NOMO-1 treated with dmso at 0.1 percent for 144 hours (cell line): ENCODE measurements around the gene LINGO3.
A peak's percentile ranks its signal among the peaks of the same experiment; 100 is the strongest.
"Not testable (repeated sequence)": the region's sequence is repeated elsewhere in the genome, so short reads cannot be mapped to it uniquely, and the experiment has no call there.

Source experiments
- DNase-seq: peaks from one replicate; lab custom pipeline; 2025; ENCODE audit not compliant: unreplicated experiment; lab: John Stamatoyannopoulos, UW

LINGO3 gene

DNA sequence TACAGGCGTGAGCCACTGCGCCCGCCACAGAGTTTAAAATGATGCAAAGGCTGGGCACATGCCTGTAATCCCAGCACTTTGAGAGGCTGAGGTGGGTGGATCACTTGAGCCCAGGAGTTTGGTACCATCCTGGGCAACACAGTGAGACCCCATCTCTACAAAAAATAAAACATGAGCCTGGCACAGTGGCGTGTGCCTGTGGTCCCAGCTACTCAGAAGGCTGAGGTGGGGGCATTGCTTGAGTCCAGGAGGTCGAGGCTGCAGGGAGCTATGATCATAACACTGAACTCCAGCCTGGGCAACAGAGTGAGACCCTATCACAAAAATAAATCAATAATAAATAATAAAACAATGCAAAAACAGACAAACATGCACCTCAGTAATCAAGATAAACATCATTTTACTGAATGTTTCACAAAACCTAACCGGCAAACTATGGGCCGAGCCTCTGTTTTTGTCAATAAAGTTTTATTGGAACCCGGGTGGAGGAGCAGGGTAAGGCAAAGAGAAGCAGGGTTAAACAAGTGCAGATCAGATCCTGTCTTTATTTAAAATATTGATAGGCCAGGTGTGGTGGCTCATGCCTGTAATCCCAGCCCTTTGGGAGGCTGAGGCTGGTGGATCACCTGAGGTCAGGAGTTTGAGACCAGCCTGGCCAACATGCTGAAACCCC is 24.0 kb downstream of the LINGO3 start:
- DNase-seq = no peak

DNA sequence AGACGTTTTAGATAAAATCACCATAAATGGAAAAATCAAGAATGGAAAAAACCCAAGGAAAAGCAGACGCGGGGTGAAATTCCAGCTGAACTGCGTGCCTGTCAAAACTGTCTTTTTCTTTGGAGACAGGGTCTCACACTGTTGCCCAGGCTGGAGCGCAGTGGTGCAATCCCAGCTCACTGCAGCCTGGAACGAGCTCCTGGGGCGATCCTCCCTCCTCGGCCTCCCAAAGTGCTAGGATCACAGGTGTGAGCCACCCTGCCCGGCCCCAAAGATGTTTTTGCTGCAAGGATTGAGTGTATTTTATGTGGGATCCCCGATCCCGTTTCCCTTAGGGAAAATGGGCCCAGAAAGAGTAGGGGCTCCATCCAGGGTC is 25.1 kb downstream of the LINGO3 start:
- no peak for DNase-seq

DNA sequence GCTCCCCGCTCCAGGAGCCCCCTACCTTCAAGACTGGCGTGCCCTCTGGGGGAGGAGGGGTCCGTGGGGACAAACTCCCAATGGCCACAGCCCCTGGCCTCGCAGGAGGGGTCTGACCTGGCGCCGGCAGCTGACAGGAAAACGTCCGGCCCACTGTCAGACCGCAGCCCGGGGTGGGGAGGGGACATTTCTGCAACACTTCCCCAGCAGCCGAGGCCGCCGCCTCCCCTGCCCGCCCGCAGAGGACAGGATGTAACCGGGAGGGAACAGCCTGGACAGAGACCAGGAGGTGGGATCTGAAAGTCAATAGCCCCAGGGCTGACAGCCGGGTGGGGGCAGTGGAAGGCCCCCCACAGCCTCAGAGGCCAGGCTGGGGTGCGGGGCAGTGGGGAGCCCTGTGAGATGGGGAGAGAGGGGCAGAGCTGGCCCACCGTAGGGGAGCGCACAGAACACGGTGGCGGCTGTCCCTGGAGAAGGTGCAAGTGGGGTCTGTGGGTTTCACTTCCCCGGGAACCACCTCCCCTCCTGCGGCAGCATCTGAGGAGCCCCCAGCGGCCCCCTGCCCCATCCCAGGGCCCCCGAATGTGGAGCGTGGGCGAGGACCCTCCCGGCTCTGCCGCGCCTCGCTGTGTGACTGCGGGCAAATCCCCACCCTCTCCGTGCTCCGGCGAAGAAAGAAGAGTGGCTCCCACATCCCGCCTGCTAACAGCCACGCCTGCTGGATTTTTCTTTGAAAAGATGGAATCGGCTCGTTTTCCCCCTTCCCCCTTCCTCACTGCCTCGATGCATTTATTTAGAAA is 25.7 kb downstream of the LINGO3 start, which contains the start of gene PEAK3:
PEAK3 (minus strand) TSS at position 114 of the 800 bp plus-strand sequence. CDS start 1,244 bp downstream, outside the sequence.
- peak; percentile 57 for DNase-seq

GRCh38 chr19:2281265-2282061 is 26.5 kb downstream of the LINGO3 start:
- not testable (repeated sequence) for DNase-seq

GRCh38 chr19:2280633-2281264 is 27.2 kb downstream of the LINGO3 start:
- no peak for DNase-seq

GRCh38 chr19:2278459-2279158 is 29.3 kb downstream of the LINGO3 start:
- no peak for DNase-seq

GRCh38 chr19:2277138-2277537 is 30.8 kb downstream of the LINGO3 start:
- DNase-seq = no peak

DNA sequence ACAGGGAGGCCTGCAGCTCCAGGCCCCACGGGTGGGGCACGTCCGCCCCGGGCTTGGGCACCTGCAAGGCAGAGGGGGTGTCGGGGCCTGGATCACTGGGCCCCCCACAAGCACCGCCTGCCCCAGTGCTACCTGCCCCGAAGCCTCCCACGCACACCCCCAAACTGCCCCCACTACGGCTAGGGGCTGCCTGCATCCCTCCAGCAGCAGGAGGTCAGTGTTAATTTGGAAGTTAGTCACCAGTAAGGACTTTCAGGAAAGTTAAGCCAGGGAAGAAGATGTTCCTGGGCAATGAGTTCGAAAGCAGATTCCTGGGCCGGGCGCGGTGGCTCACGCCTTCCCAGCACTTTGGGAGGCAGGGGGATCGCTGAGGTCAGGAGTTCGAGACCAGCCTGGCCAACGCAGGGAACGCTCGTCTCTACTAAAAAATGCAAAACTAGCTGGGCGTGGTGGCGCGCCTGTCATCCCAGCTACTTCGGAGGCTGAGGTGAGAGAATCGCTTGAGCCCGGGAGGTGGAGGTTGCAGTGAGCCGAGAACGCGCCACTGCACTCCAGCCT is 31.4 kb downstream of the LINGO3 start:
- DNase-seq = no peak

DNA sequence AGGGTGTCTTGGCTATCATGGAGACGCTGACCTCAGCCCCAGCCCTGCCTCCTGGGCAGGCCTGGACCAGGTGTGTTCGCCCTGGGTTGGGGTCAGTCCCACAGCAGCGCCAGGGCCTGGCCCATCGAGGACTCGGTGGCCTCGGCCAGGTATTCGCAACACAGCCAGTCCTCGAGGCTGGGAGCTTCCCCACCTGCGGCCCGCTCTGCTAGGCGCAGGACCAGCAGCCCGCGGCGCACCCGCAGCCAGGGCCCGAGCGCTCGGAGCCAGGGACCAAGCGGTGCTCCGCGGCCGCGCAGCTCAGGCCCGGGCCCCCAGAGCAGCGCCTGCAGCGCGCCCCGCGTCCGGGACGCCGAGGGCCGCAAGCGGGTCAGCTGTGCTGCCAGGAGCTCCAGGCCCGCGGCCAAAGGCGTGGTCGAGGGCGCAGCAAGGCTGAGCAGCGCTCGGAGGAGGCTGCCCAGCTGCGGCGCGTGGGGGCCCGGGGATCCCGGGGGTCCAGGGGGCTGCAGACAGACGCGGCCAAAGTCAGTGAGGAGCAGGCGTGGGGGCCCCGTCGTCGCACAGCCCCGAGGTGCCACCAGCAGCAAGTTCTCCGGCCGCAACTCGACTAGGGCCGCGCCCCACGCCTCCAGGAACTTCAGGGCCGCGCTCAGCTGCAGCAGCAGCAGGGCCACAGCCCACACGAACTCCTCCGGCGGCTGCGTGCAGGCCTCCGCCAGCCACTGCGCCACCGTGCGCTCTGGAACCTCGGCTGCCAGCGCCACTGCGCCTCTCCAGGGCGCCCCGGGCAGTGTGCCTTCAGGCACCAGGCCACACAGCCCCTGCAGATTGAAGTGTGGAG is 32.1 kb downstream of the LINGO3 start:
- no peak for DNase-seq

DNA sequence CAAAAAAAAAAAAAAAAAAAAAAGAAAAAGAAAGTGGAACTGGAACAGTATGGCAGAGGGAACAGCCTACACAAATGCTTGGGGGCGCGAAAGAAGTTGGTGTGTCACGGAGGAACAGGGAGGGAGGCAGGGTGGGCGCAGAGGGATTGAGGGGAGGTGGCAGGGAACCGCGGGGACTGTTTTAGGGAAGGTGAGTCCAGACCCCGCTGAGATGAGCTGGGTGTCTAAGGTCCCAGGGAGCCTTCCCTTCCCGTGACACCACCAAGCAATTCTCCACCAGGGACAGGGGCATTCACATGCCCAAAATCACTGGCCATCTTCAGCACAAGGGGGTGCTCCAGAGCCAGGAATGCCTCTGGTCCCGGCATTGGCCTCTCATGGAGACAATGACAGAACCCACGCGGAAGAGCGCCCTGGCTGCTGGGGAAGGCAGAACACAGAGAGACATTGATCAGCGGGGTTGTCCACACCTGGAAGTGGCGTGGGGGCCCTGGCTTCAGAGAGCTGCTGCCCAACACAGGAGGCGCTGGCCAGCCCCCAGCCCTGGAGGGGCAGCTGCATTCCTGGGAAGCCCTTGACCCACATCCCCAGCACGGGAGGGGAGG is 32.9 kb downstream of the LINGO3 start:
- DNase-seq = peak; percentile 46

- DNase-seq = no peak
Measured at GRCh38 chr19:2274185-2274711, 33.7 kb downstream of the LINGO3 start.

DNA sequence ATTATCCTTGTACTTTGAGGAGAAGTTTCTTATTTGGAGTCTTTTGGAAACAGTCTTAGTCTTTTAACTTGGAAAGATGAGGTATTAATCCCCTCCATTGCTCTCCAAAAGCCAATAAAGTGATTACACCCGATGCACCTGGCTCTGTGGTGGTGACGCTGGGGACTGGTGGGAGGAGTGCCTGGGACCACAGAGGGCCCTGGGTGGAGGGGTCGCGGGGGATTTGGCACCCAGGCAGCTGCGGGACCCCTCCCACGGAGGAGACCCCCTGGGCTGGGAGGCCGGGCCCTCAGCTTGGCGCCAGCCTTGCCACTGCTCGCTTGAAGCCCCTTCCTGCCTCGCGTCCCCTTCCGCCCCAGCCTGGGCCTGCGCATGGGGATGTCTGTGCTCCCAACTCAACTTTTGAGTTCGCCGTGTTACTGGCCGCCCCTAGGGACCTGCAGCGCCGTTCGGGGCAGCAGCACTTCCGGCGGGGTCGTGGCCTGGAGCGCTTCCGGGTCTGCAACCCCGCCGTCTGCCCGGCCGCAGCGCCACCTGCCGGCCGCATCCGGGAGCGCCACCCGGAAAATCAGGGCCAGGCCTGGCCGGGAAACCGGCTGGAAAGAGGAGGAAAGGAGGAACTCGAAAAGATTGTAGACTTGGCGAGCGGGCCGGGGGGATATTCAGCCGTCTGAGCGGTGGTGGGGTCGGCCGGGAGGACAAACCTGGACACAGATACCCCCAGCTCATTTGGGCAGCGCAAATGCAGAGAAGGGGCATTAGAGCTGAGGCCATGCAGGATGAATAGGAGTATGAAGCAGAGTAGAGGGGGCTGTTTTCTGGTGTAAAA is 34.4 kb downstream of the LINGO3 start:
- DNase-seq = peak; percentile 85

DNA sequence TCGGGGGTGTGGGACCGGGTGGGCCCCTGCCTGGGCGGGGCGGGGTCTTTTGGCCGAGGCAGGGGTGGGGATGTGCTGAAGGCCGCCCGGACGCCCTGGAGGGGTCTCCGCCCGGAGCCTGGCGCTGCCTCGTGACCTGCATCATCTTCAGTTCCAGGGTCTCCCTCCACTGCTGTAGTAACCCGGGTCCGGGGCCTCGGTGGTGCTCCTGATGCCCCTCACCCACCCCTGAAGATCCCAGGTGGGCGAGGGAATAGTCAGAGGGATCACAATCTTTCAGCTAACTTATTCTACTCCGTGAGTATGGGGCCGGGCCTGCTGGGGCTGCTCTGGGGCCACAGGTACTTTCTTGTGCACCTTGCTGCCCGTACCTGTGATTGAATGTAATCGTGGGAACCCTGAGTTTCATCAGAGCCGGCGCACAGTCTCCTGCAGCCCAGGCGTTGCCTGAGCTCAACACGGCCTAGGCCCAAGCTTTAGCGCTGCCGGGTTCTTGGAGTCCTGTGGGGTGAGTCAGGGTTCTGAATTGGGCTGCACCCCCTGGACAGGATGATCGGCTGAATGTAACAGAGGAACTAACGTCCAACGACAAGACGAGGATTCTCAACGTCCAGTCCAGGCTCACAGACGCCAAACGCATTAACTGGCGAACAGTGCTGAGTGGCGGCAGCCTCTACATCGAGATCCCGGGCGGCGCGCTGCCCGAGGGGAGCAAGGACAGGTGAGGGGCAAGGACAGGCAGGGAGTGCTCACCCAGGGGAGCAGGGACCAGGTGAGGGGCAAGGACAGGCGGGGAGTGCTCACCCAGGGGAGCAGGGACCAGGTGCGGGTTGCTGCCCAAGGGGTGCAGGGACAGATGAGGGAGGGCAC is 36.5 kb downstream of the LINGO3 start:
- DNase-seq = no peak

- DNase-seq = peak; percentile 98
Measured at GRCh38 chr19:2270423-2271233, 37.3 kb downstream of the LINGO3 start.

DNA sequence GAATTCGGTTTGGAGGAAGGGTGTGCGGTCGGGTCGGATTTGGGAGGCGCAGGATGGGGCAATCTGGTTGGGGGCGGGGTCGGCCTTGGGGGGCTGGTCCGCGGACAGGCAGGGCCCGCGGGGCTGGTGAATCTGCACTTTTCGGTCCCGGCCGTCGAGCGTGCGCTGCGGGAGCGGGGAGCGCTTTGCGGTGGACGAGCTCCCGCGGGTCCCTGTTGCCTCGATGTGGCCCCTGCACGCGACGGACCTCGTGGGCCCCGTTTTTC is 37.9 kb downstream of the LINGO3 start:
- no peak for DNase-seq
